OCI-LY7 (cell line): ENCODE data around the gene GPR42. TPM values are rescaled to one million over a fixed set of nuclear protein-coding genes. Genes with fewer than 3 reads are reported as not detected.
"Not testable (repeated sequence)": the region's sequence is repeated elsewhere in the genome, so short reads cannot be mapped to it uniquely, and the experiment has no call there.

Source experiments
- BruUV-seq: library from RNA; stranded (reverse); fragments of 400-500 nt; replicated peaks from 2 replicates; lab custom pipeline; 2021; lab: Mats Ljungman, UMichigan
- CTCF ChIA-PET: fragments of 300-600 bp; sonication (Branson Sonifier 250); formaldehyde crosslinking; loops from one replicate; lab custom pipeline; 2022; ENCODE audit warnings: antibody characterized with exemption; ENCODE audit not compliant: unreplicated experiment; lab: Charles Lee
- POLR2A ChIA-PET: fragments of 300-600 bp; sonication (Branson Sonifier 250); formaldehyde crosslinking; loops from one replicate; lab custom pipeline; 2022; ENCODE audit warnings: antibody characterized with exemption; lab: Charles Lee
- DNase-seq: peaks from one replicate; pipeline ENCODE4 v3.0.0-alpha.2; 2015; ENCODE audit warnings: low spot score
- H2AFZ ChIP-seq: fragments of 200-600 bp; sonication (generic), shearing (Covaris generic); 2 replicates; pipeline ENCODE4 v1.6.1; 2014; ENCODE audit warnings: mild to moderate bottlenecking, antibody characterized with exemption, low read length, moderate library complexity
- H3K27ac ChIP-seq: fragments of 200-600 bp; sonication (generic); 2 replicates; pipeline ENCODE4 v1.5.1; 2014; ENCODE audit warnings: mixed run types, low read depth, mild to moderate bottlenecking, moderate library complexity, low read length, inconsistent platforms; ENCODE audit not compliant: poor library complexity, severe bottlenecking
- H3K36me3 ChIP-seq: fragments of 200-600 bp; sonication (generic); 2 replicates; pipeline ENCODE4 v1.6.1; 2014; ENCODE audit warnings: mild to moderate bottlenecking, antibody characterized with exemption, low read length, moderate library complexity, mixed read lengths; ENCODE audit not compliant: insufficient read depth
- H3K4me1 ChIP-seq: fragments of 200-600 bp; sonication (generic); 2 replicates; pipeline ENCODE4 v1.5.1; 2014; ENCODE audit warnings: mild to moderate bottlenecking, low read length; ENCODE audit not compliant: insufficient read depth, poor library complexity, severe bottlenecking
- H3K4me2 ChIP-seq: fragments of 200-600 bp; sonication (generic); 2 replicates; pipeline ENCODE4 v1.6.1; 2014; ENCODE audit warnings: mild to moderate bottlenecking, low read length
- H3K4me3 ChIP-seq: fragments of 200-600 bp; sonication (generic); 2 replicates; pipeline ENCODE4 v1.5.1; 2014; ENCODE audit warnings: mild to moderate bottlenecking, low read depth, low read length; ENCODE audit not compliant: poor library complexity, severe bottlenecking
- H3K79me2 ChIP-seq: fragments of 200-600 bp; sonication (generic); 2 replicates; pipeline ENCODE4 v1.6.1; 2016; ENCODE audit warnings: low read depth, mild to moderate bottlenecking, low read length, moderate library complexity, mixed read lengths; ENCODE audit not compliant: insufficient read depth
- H3K9me2 ChIP-seq: fragments of 200-600 bp; sonication (generic); 2 replicates; pipeline ENCODE4 v1.6.1; 2016; ENCODE audit warnings: mild to moderate bottlenecking, low read length, mixed read lengths; ENCODE audit not compliant: insufficient read depth
- H3K9me3 ChIP-seq: fragments of 200-600 bp; sonication (generic); 2 replicates; pipeline ENCODE4 v1.6.1; 2014; ENCODE audit warnings: mild to moderate bottlenecking, mixed run types, low read length, mixed read lengths
- H4K20me1 ChIP-seq: fragments of 200-600 bp; sonication (generic); 2 replicates; pipeline ENCODE4 v1.6.1; 2014; ENCODE audit warnings: mild to moderate bottlenecking, antibody characterized with exemption, low read length, moderate library complexity, mixed read lengths; ENCODE audit not compliant: insufficient read depth
- CTCF ChIP-seq: fragments of 200-600 bp; sonication (generic); conservative IDR thresholded peaks from 2 replicates; pipeline ENCODE4 v1.5.1; 2014; ENCODE audit warnings: mild to moderate bottlenecking, antibody characterized with exemption, low read length, moderate library complexity, mixed read lengths
- EZH2phosphoT487 ChIP-seq: fragments of 200-600 bp; sonication (generic); IDR thresholded peaks from 2 replicates; pipeline ENCODE4 v1.6.1; 2018; ENCODE audit warnings: low read depth, borderline replicate concordance, mild to moderate bottlenecking, mixed run types, antibody characterized with exemption, low read length, moderate library complexity, mixed read lengths
- intact Hi-C: fragments of 100-400 bp; cut with micrococcal nuclease; formaldehyde crosslinking; loops from one replicate; pipeline ENCODE4 v1.10.0; 2022; ENCODE audit not compliant: unreplicated experiment
- total RNA-seq, 2 experiments: library from RNA; depleted of rRNA in 1 of 2; stranded (reverse); fragments of >200 nt in 1 of 2; shearing (Covaris generic) in 1 of 2; gene quantifications; 2 replicates each; pipeline ENCODE4 v1.2.3, GENCODE V29; 2014 to 2022

GPR42 gene
- total RNA-seq, 2 experiments from 2014 or later, result 0.06 TPM; not detected in 1

GRCh38 chr19:35357867-35358573 is 12.8 kb upstream of the GPR42 start, which contains the start of gene FFAR3:
TSS of gene FFAR3 (plus strand) at chr19:35358460. CDS start at chr19:35358891, 431 bp downstream.
- Histone ChIP-seq H3K36me3 (peaks cover 4% of the 10 kb centered on the region; the same call in 1 of the 2 replicates), H3K4me3 (no peak within 1 kb of the TSS), H3K27ac (no peak within 1 kb of the TSS), H4K20me1 (no peaks in the 10 kb centered on the region), H3K9me3 (no peaks in the 10 kb centered on the region), H3K4me2 (no peak within 1 kb of the TSS), H3K9me2 (no peaks in the 10 kb centered on the region), H3K79me2 (no peaks in the 10 kb centered on the region), H3K4me1 (peaks cover 9% of the 10 kb centered on the region), H2AFZ (no peak within 1 kb of the TSS)
- intact Hi-C loops, result no loop called here
- DNase-seq, result no peak
- BruUV-seq, result no TSS peak
- ChIA-PET POLR2A (no interaction called here), CTCF (no interaction called here)
- no peak for TF ChIP-seq EZH2phosphoT487
- no peak for TF ChIP-seq CTCF

GRCh38 chr19:35358834-35359233 is 12.0 kb upstream of the GPR42 start:
- POLR2A ChIA-PET, intact Hi-C loops, CTCF ChIA-PET, DNase-seq, BruUV-seq, H4K20me1 ChIP-seq, H3K9me2 ChIP-seq, H2AFZ ChIP-seq, H3K4me2 ChIP-seq, H3K4me3 ChIP-seq, H3K27ac ChIP-seq, H3K79me2 ChIP-seq, H3K9me3 ChIP-seq, H3K4me1 ChIP-seq, H3K36me3 ChIP-seq: not testable (repeated sequence)

GRCh38 chr19:35359395-35359794 is 11.5 kb upstream of the GPR42 start:
- intact Hi-C loops, CTCF ChIA-PET, POLR2A ChIA-PET: not testable (repeated sequence)

GRCh38 chr19:35360081-35360480 is 10.8 kb upstream of the GPR42 start:
- H3K79me2 ChIP-seq, DNase-seq, H3K4me1 ChIP-seq, H3K9me2 ChIP-seq, H3K27ac ChIP-seq, H3K4me2 ChIP-seq, intact Hi-C loops, POLR2A ChIA-PET, H3K36me3 ChIP-seq, BruUV-seq, H4K20me1 ChIP-seq, CTCF ChIA-PET, H3K9me3 ChIP-seq, H2AFZ ChIP-seq, H3K4me3 ChIP-seq: not testable (repeated sequence)

More at GRCh38 chr19:35359395-35359794, 11.5 kb upstream of the GPR42 start:
- not testable (repeated sequence) for H3K4me1 ChIP-seq, DNase-seq, H3K4me3 ChIP-seq, H3K79me2 ChIP-seq, H3K9me3 ChIP-seq, H2AFZ ChIP-seq, H4K20me1 ChIP-seq, H3K27ac ChIP-seq, H3K9me2 ChIP-seq, H3K4me2 ChIP-seq, H3K36me3 ChIP-seq, BruUV-seq
